Thyroid gland (tissue), 4 donors: Measurements from ENCODE around the gene GAS7. TPM values are rescaled to one million over a fixed set of nuclear protein-coding genes. Genes with fewer than 3 reads are reported as not detected.

Experiments
- DNase-seq, 2 donors: peaks; one replicate each; pipeline ENCODE4 v3.0.0-alpha.2; 2019
- H3K27ac ChIP-seq, 3 donors: fragments of 200-600 bp; sonication (generic); 1 replicate in 2 of 3; 2 replicates in 1 of 3; pipeline ENCODE4 v1.5.1; 2016 to 2019; ENCODE audit warnings: mild to moderate bottlenecking in 1 of 3, moderate library complexity in 1 of 3
- H3K27me3 ChIP-seq: fragments of 200-600 bp; sonication (generic); one replicate; pipeline ENCODE4 v1.5.1; 2019
- H3K36me3 ChIP-seq, 2 donors: fragments of 200-600 bp; sonication (generic); one replicate each; pipeline ENCODE4 v1.5.1; 2016 to 2019
- H3K4me1 ChIP-seq, 2 donors: fragments of 200-600 bp; sonication (generic); one replicate each; pipeline ENCODE4 v1.5.1; 2017 to 2019
- H3K4me3 ChIP-seq, 3 donors: fragments of 200-600 bp; sonication (generic); replicated peaks in 1 of 3; 1 replicate in 2 of 3; 2 replicates in 1 of 3; pipeline ENCODE4 v1.5.1; 2016; ENCODE audit warnings: mild to moderate bottlenecking in 1 of 3
- H3K9me3 ChIP-seq: fragments of 200-600 bp; sonication (generic); one replicate; pipeline ENCODE4 v1.5.1; 2017
- POLR2A ChIP-seq, 2 donors: fragments of 450-650 bp; IDR thresholded peaks; one replicate each; pipeline ENCODE4 v1.6.1; 2017; ENCODE audit warnings: antibody characterized with exemption in 2 of 2, mild to moderate bottlenecking in 2 of 2, moderate library complexity in 1 of 2
- WGBS, 2 donors: methylation state at CpG; one replicate each; pipeline ENCODE4 v1.1.5; 2017; 5-methylcytosine and 5-hydroxymethylcytosine counted together
- intact Hi-C: fragments of 100-400 bp; cut with DNase I; formaldehyde crosslinking; loops from one replicate; pipeline ENCODE4 v1.15.1; 2023
- total RNA-seq, 4 donors: library from RNA; depleted of rRNA; stranded (reverse); fragments of >200 nt; gene quantifications; one replicate each; pipeline ENCODE4 v1.2.3, GENCODE V29; 2016
- TF ChIP-seq, protein P1 (sequence below), 6 experiments: fragments of 200-600 bp in 3 of 6; fragments of 450-650 bp in 3 of 6; sonication (generic) in 3 of 6; IDR thresholded peaks; one replicate each; pipeline ENCODE4 v1.5.1; 2016 to 2019; ENCODE audit warnings: antibody characterized with exemption in 6 of 6, mild to moderate bottlenecking in 2 of 6, inconsistent platforms in 1 of 6, moderate library complexity in 1 of 6

GAS7 gene
- total RNA-seq, 4 donors from 2014 or later = 7.5 to 30.3 (median 24.1) TPM

DNA sequence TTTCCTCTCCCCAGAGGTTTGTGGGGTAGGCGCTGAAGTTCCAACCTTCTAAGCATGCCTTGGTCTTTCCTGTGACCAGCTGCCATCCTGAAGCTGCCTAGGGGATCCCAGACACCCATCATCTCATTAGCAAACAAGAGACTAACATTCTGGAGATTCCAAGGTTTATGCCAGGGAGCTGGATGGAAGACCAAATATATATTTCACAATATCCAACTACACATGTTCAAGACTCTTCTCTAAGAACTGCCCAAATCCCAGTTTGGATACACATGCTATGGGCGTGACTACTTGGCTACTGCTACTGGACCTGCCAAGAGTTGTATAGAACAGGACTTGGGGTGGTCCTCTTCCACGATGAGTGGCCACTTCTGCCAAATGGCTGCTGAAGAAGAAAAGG, 200.3 kb downstream of the GAS7 start:
- 87 to 89% methylated on average over 3 of the region's 3 CpGs for WGBS, 2 donors
- no peaks in the 10 kb centered on the region for H3K9me3 ChIP-seq
- DNase-seq = no peak
- intact Hi-C loops = no loop called here
- H3K36me3 ChIP-seq = no peaks in the 10 kb centered on the region
- H3K27ac ChIP-seq = no peak overlapping the region
- H3K4me1 ChIP-seq = no peaks in the 10 kb centered on the region
- no peaks in the 10 kb centered on the region for H3K27me3 ChIP-seq
- TF ChIP-seq POLR2A (IDR thresholded peaks at IDR 0.05) = no peak
- TF ChIP-seq, protein P1, sequence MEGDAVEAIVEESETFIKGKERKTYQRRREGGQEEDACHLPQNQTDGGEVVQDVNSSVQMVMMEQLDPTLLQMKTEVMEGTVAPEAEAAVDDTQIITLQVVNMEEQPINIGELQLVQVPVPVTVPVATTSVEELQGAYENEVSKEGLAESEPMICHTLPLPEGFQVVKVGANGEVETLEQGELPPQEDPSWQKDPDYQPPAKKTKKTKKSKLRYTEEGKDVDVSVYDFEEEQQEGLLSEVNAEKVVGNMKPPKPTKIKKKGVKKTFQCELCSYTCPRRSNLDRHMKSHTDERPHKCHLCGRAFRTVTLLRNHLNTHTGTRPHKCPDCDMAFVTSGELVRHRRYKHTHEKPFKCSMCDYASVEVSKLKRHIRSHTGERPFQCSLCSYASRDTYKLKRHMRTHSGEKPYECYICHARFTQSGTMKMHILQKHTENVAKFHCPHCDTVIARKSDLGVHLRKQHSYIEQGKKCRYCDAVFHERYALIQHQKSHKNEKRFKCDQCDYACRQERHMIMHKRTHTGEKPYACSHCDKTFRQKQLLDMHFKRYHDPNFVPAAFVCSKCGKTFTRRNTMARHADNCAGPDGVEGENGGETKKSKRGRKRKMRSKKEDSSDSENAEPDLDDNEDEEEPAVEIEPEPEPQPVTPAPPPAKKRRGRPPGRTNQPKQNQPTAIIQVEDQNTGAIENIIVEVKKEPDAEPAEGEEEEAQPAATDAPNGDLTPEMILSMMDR (IDR thresholded peaks at IDR 0.05) = no peak
- H3K4me3 ChIP-seq = no peak overlapping the region

GRCh38 chr17:9994761-9995160, 203.6 kb downstream of the GAS7 start:
- TF ChIP-seq, protein P1 (IDR thresholded peaks at IDR 0.05) = no peak
- TF ChIP-seq POLR2A (IDR thresholded peaks at IDR 0.05) = no peak
- no peaks in the 10 kb centered on the region for H3K36me3 ChIP-seq
- H3K27ac ChIP-seq = no peak overlapping the region
- no peaks in the 10 kb centered on the region for H3K4me1 ChIP-seq
- DNase-seq = no peak
- H3K4me3 ChIP-seq = no peak overlapping the region
- intact Hi-C loops = no loop called here
- no peaks in the 10 kb centered on the region for H3K9me3 ChIP-seq
- WGBS, 2 donors = 70 to 82% methylated on average over 4 of the region's 4 CpGs
- H3K27me3 ChIP-seq = no peaks in the 10 kb centered on the region

DNA sequence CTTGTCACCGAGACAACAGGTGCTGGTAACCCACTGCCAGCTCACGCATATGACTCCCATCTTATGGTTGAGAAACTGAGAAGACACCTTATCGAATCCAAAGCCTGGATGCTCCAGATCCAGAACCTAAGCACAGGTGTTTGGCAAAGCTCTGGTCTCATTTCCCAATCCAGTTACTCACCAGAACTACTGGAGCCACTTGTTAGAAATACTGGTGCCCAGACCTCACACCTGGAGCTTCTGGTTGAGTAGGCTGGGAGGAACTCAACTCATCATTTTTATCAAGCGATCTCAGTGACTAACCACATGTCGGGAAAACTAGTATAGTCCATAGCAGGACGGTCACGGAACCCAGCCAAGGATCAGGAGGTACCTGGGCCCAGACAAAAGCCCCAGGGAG, 206.6 kb downstream of the GAS7 start:
- 96% methylated on average over 7 of the region's 7 CpGs for WGBS, 2 donors
- intact Hi-C loops = no loop called here
- Histone ChIP-seq H3K4me3 (no peak overlapping the region), H3K27me3 (no peaks in the 10 kb centered on the region), H3K4me1 (no peaks in the 10 kb centered on the region), H3K36me3 (no peaks in the 10 kb centered on the region), H3K27ac (no peak overlapping the region), H3K9me3 (no peaks in the 10 kb centered on the region)
- DNase-seq = no peak
- TF ChIP-seq, protein P1 (IDR thresholded peaks at IDR 0.05) = no peak
- TF ChIP-seq POLR2A (IDR thresholded peaks at IDR 0.05) = no peak

GRCh38 chr17:9991351-9991750, 207.1 kb downstream of the GAS7 start:
- H3K27ac ChIP-seq = no peak overlapping the region
- no peak for DNase-seq
- no peaks in the 10 kb centered on the region for H3K4me1 ChIP-seq
- no peaks in the 10 kb centered on the region for H3K27me3 ChIP-seq
- no peaks in the 10 kb centered on the region for H3K9me3 ChIP-seq
- no peaks in the 10 kb centered on the region for H3K36me3 ChIP-seq
- TF ChIP-seq POLR2A (IDR thresholded peaks at IDR 0.05) = no peak
- TF ChIP-seq, protein P1 (IDR thresholded peaks at IDR 0.05) = no peak
- H3K4me3 ChIP-seq = no peak overlapping the region
- intact Hi-C loops = no loop called here
- WGBS, 2 donors = 86 to 94% methylated on average over 5 to 7 of the region's 7 CpGs

DNA sequence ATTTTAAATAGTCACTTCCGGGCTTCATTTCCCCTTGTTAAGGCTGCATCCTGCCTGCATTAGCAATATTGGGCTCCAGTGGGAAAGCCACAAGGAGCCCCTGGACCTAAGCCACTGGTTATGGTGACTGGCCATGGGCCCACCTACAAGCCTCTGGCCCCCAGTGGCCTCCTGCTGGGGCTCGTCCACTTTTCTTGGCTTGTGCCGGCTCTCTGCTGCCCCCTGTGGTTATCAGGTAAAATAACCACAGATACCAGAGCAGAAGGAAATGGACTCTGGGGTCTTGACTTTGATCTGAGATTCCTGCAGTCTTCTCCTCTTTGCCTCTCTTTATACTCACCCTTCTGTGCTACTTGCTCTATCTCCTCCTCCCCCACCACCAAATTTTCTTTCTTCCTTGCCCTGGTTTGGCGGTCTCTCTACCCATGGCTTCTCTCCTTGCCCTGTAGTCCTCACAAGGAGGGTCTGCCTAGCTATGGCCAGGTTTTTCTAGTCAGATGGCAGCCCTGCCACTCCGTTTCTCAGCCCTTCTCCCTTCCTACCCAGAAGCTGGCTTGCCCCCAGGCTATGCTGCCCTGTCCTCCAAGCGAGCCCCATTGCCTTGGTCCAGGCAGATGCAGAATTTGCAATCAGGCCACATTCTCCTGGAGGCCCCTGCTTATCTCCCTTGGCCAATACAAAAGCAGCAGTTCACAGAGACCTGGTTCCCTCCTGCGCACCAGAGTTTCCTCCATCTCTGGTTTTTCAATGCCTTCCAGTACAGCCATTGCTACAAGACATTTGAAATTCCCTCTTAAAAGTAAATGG, 210.4 kb downstream of the GAS7 start:
- peak; percentile 5 to 8 for DNase-seq
- Histone ChIP-seq H3K27me3 (no peaks in the 10 kb centered on the region), H3K4me3 (no peak overlapping the region), H3K36me3 (no peaks in the 10 kb centered on the region), H3K4me1 (no peaks in the 10 kb centered on the region), H3K9me3 (no peaks in the 10 kb centered on the region), H3K27ac (no peak overlapping the region)
- intact Hi-C loops = no loop called here
- WGBS, 2 donors = 59 to 61% methylated on average over 7 of the region's 7 CpGs
- TF ChIP-seq, protein P1 (IDR thresholded peaks at IDR 0.05) = peak in 3 of 6 experiments; percentile 30 to 69 (median 64)
- TF ChIP-seq POLR2A (IDR thresholded peaks at IDR 0.05) = no peak
